D721Med (cell line): Measurements from ENCODE around the gene RCN1.
"Not testable (repeated sequence)": the region's sequence is repeated elsewhere in the genome, so short reads cannot be mapped to it uniquely, and the experiment has no call there.

Experiments
- DNase-seq: peaks from one replicate; pipeline ENCODE4 v3.0.0; 2011; ENCODE audit warnings: low spot score; ENCODE audit not compliant: insufficient read length
- FAIRE-seq: peaks from 2 replicates; lab custom pipeline; 2011; peaks lifted over from hg19 to GRCh38; lab: Jason Lieb, UNC
- CTCF ChIP-seq: IDR thresholded peaks from 2 replicates; pipeline ENCODE4 v1.5.1; 2012; ENCODE audit warnings: mild to moderate bottlenecking, control low read depth; ENCODE audit not compliant: insufficient read depth; ENCODE audit errors: missing control alignments

Gene RCN1

GRCh38 chr11:32118025-32118974, 27.4 kb downstream of the RCN1 start:
- no peak for FAIRE-seq
- no peak for TF ChIP-seq CTCF
- no peak for DNase-seq

- FAIRE-seq, DNase-seq: not testable (repeated sequence)
Measured at GRCh38 chr11:32119139-32119538, 28.3 kb downstream of the RCN1 start.

- FAIRE-seq: no peak
Measured at GRCh38 chr11:32121012-32121411, 30.1 kb downstream of the RCN1 start.

GRCh38 chr11:32122200-32122599, 31.3 kb downstream of the RCN1 start:
- DNase-seq: no peak
- TF ChIP-seq CTCF: no peak
- FAIRE-seq: no peak

More at GRCh38 chr11:32121012-32121411, 30.1 kb downstream of the RCN1 start:
- TF ChIP-seq CTCF: no peak
- DNase-seq: no peak

GRCh38 chr11:32131321-32131720, 40.4 kb downstream of the RCN1 start:
- DNase-seq (no peak), FAIRE-seq (no peak)
- no peak for TF ChIP-seq CTCF

GRCh38 chr11:32136657-32137056, 45.8 kb downstream of the RCN1 start:
- FAIRE-seq (no peak), DNase-seq (no peak)
- TF ChIP-seq CTCF: no peak

GRCh38 chr11:32137263-32137662, 46.4 kb downstream of the RCN1 start:
- DNase-seq (no peak), FAIRE-seq (no peak)
- no peak for TF ChIP-seq CTCF
